H1 (cell line): ENCODE measurements around the gene APP. TPM values are rescaled to one million over a fixed set of nuclear protein-coding genes. Genes with fewer than 3 reads are reported as not detected.

ENCODE experiments used
- CTCF ChIA-PET: fragments of 300-600 bp; sonication (Branson Sonifier 250); formaldehyde crosslinking; loops from one replicate; lab custom pipeline; 2021; ENCODE audit not compliant: partially characterized antibody; lab: Charles Lee
- POLR2A ChIA-PET: fragments of 300-600 bp; sonication (Branson Sonifier 250); formaldehyde crosslinking; loops from one replicate; lab custom pipeline; 2021; ENCODE audit warnings: inconsistent platforms; ENCODE audit not compliant: partially characterized antibody; lab: Charles Lee
- DNase-seq, 2 experiments: peaks; one replicate each; pipeline versions ENCODE4 v3.0.0 to v3.0.0-alpha.2; 2010 to 2022; ENCODE audit warnings: low spot score in 2 of 2, low read depth in 1 of 2, mixed read lengths in 1 of 2
- FAIRE-seq: peaks from 2 replicates; lab custom pipeline; 2011; peaks lifted over from hg19 to GRCh38; lab: Jason Lieb, UNC
- H2AFZ ChIP-seq: 2 replicates; pipeline ENCODE4 v1.8.1; 2012; ENCODE audit warnings: low read length, inconsistent platforms
- H2AK5ac ChIP-seq: 2 replicates; pipeline ENCODE4 v1.6.1; 2013; ENCODE audit warnings: low read depth, low read length
- H2BK120ac ChIP-seq: replicated peaks from 2 replicates; pipeline ENCODE3; 2013; ENCODE audit warnings: low read depth, low read length, inconsistent platforms
- H2BK12ac ChIP-seq: 2 replicates; pipeline ENCODE4 v1.6.1; 2013; ENCODE audit warnings: low read depth, low read length
- H2BK15ac ChIP-seq: 2 replicates; pipeline ENCODE4 v1.6.1; 2013; ENCODE audit warnings: low read length
- H2BK20ac ChIP-seq: 2 replicates; pipeline ENCODE4 v1.6.1; 2013; ENCODE audit warnings: low read length
- H2BK5ac ChIP-seq: 2 replicates; pipeline ENCODE4 v1.6.1; 2013; ENCODE audit warnings: low read depth, low read length
- H3K14ac ChIP-seq: 2 replicates; pipeline ENCODE4 v1.6.1; 2013; ENCODE audit warnings: inconsistent platforms; ENCODE audit not compliant: insufficient read length
- H3K18ac ChIP-seq: 2 replicates; pipeline ENCODE4 v1.6.1; 2013; ENCODE audit warnings: low read length; ENCODE audit errors: extremely low read depth
- H3K23ac ChIP-seq: 2 replicates; pipeline ENCODE4 v1.6.1; 2013; ENCODE audit warnings: inconsistent platforms; ENCODE audit not compliant: insufficient read length
- H3K23me2 ChIP-seq: 2 replicates; pipeline ENCODE4 v1.6.1; 2013; ENCODE audit warnings: low read depth, low read length
- H3K27ac ChIP-seq: 2 replicates; pipeline ENCODE4 v1.6.1; 2011; ENCODE audit warnings: low read depth, low read length, inconsistent platforms
- H3K27me3 ChIP-seq, 4 experiments: replicated peaks in 1 of 4; 1 replicate in 1 of 4; 2 replicates in 3 of 4; pipeline versions ENCODE4 v1.6.1 to v1.8.1; 2011 to 2013; ENCODE audit warnings: low read length in 3 of 4, mild to moderate bottlenecking in 3 of 4, inconsistent platforms in 2 of 4, mixed read lengths in 2 of 4, moderate library complexity in 1 of 4; ENCODE audit not compliant: control insufficient read depth in 3 of 4, insufficient read depth in 3 of 4; ENCODE audit errors: extremely low read depth in 1 of 4
- H3K36me3 ChIP-seq, 4 experiments: 2 replicates each; pipeline versions ENCODE4 v1.6.1 to v1.8.1; 2011 to 2013; ENCODE audit warnings: mild to moderate bottlenecking in 4 of 4, low read length in 3 of 4, moderate library complexity in 2 of 4, control low read depth in 1 of 4, inconsistent platforms in 1 of 4; ENCODE audit not compliant: insufficient read depth in 4 of 4, control insufficient read depth in 2 of 4
- H3K4ac ChIP-seq: replicated peaks from 2 replicates; pipeline ENCODE3; 2013; ENCODE audit warnings: low read length, low read depth, mixed read lengths, inconsistent platforms; ENCODE audit not compliant: insufficient read length
- H3K4me1 ChIP-seq, 4 experiments: replicated peaks in 1 of 4; 1 replicate in 1 of 4; 2 replicates in 3 of 4; pipeline versions ENCODE4 v1.6.1 to v1.8.1; 2011 to 2013; ENCODE audit warnings: low read length in 3 of 4, inconsistent platforms in 2 of 4, mixed read lengths in 1 of 4; ENCODE audit not compliant: insufficient read depth in 4 of 4, control insufficient read depth in 3 of 4
- H3K4me2 ChIP-seq, 2 experiments: 2 replicates each; pipeline versions ENCODE4 v1.6.1 to v1.8.1; 2011 to 2013; ENCODE audit warnings: low read depth in 2 of 2, low read length in 2 of 2, control low read depth in 1 of 2, inconsistent platforms in 1 of 2, mild to moderate bottlenecking in 1 of 2; ENCODE audit not compliant: insufficient read depth in 1 of 2
- H3K4me3 ChIP-seq, 4 experiments: fragments of 200-600, 300-600 bp in 1 of 4; sonication (generic), shearing (Covaris generic), sonication (Bioruptor Twin) in 1 of 4; 2 replicates each; pipeline versions ENCODE4 v1.5.1 to v1.8.1; 2011 to 2016; ENCODE audit warnings: low read length in 4 of 4, low read depth in 3 of 4, control low read depth in 2 of 4, inconsistent platforms in 2 of 4, mild to moderate bottlenecking in 2 of 4, mixed read lengths in 1 of 4, moderate library complexity in 1 of 4; ENCODE audit not compliant: insufficient read depth in 2 of 4; ENCODE audit errors: extremely low read depth in 1 of 4
- H3K56ac ChIP-seq: replicated peaks from 2 replicates; pipeline ENCODE3; 2013; ENCODE audit warnings: low read depth, mild to moderate bottlenecking, mixed read lengths, low read length, inconsistent platforms; ENCODE audit not compliant: insufficient read length
- H3K79me1 ChIP-seq: 2 replicates; pipeline ENCODE4 v1.6.1; 2013; ENCODE audit warnings: low read depth, low read length, control low read depth
- H3K79me2 ChIP-seq, 2 experiments: 2 replicates each; pipeline versions ENCODE4 v1.6.1 to v1.8.1; 2012 to 2013; ENCODE audit warnings: low read length in 2 of 2, mild to moderate bottlenecking in 2 of 2, inconsistent platforms in 1 of 2; ENCODE audit not compliant: insufficient read depth in 2 of 2, control insufficient read depth in 1 of 2
- H3K9ac ChIP-seq, 4 experiments: replicated peaks in 1 of 4; 1 replicate in 1 of 4; 2 replicates in 3 of 4; pipeline versions ENCODE4 v1.6.1 to v1.8.1; 2011 to 2013; ENCODE audit warnings: low read depth in 3 of 4, low read length in 3 of 4, control low read depth in 2 of 4, mild to moderate bottlenecking in 2 of 4, moderate library complexity in 2 of 4, inconsistent platforms in 1 of 4; ENCODE audit errors: extremely low read depth in 1 of 4
- H3K9me3 ChIP-seq, 2 experiments: 2 replicates each; pipeline versions ENCODE4 v1.6.1 to v1.8.1; 2012 to 2013; ENCODE audit warnings: mild to moderate bottlenecking in 2 of 2, moderate library complexity in 2 of 2, control low read depth in 1 of 2, inconsistent platforms in 1 of 2, low read depth in 1 of 2, low read length in 1 of 2, mixed read lengths in 1 of 2; ENCODE audit not compliant: insufficient read depth in 2 of 2
- H4K20me1 ChIP-seq, 2 experiments: replicated peaks in 1 of 2; 2 replicates each; pipeline versions ENCODE3 to v1.8.1; 2011 to 2013; ENCODE audit warnings: inconsistent platforms in 2 of 2, low read length in 2 of 2, mild to moderate bottlenecking in 1 of 2; ENCODE audit not compliant: insufficient read depth in 2 of 2, control insufficient read depth in 1 of 2
- H4K5ac ChIP-seq: 2 replicates; pipeline ENCODE4 v1.6.1; 2013; ENCODE audit warnings: low read length, low read depth, mixed read lengths, inconsistent platforms; ENCODE audit not compliant: insufficient read length
- H4K8ac ChIP-seq: 2 replicates; pipeline ENCODE4 v1.8.0; 2013; ENCODE audit warnings: mild to moderate bottlenecking, moderate library complexity, low read length, inconsistent platforms; ENCODE audit not compliant: insufficient read depth; ENCODE audit errors: extremely low read depth
- H4K91ac ChIP-seq: replicated peaks from 2 replicates; pipeline ENCODE3; 2013; ENCODE audit warnings: low read length, mixed read lengths, inconsistent platforms; ENCODE audit not compliant: insufficient read length
- BCL11A ChIP-seq, 2 experiments: IDR thresholded peaks; one replicate each; pipeline ENCODE4 v1.6.1; 2011; ENCODE audit warnings: low read depth in 2 of 2, low read length in 2 of 2, mild to moderate bottlenecking in 2 of 2
- CHD2 ChIP-seq: IDR thresholded peaks from 2 replicates; pipeline ENCODE4 v1.6.1; 2012; ENCODE audit warnings: low read length, improper control_type of control experiment
- HDAC6 ChIP-seq: IDR thresholded peaks from one replicate; pipeline ENCODE4 v1.7.1; 2012; ENCODE audit warnings: low read depth, mild to moderate bottlenecking, inconsistent platforms, low read length, moderate library complexity
- KDM5A ChIP-seq: fragments of 200-600 bp; IDR thresholded peaks from 2 replicates; pipeline ENCODE4 v1.7.1; 2012; ENCODE audit warnings: mild to moderate bottlenecking, low read length, inconsistent platforms, mixed read lengths
- RXRA ChIP-seq: IDR thresholded peaks from 2 replicates; pipeline ENCODE4 v1.6.1; 2011; ENCODE audit warnings: low read depth, mild to moderate bottlenecking, low read length, moderate library complexity; ENCODE audit not compliant: insufficient read depth
- SP4 ChIP-seq: IDR thresholded peaks from 2 replicates; pipeline ENCODE4 v1.6.1; 2012; ENCODE audit warnings: low read length, inconsistent platforms
- polyA plus RNA-seq, 7 experiments: library from polyadenylated mRNA; depleted of rRNA in 3 of 7; stranded (reverse) in 5 of 7; unstranded in 2 of 7; fragments of >200 nt in 5 of 7; fragments of 200-250 nt in 2 of 7; gene quantifications; 1 replicate in 5 of 7; 2 replicates in 1 of 7; 4 replicates in 1 of 7; pipeline versions ENCODE4 v1.2.1 to v1.2.3, GENCODE V29; 2011 to 2013; ENCODE audit warnings: missing spikeins in 2 of 7, mixed read lengths in 2 of 7
- total RNA-seq: library from RNA; stranded (reverse); fragmentation: NEBNext Ultra II Directional; extraction: Animal tissue kit (Norgen Biotek cat#: 25700); gene quantifications from 2 replicates; pipeline ENCODE4 v1.2.1, GENCODE V29; 2021

Gene APP
- total and polyA plus RNA-seq, 2 of the 8 experiments (the other 6 are each of a cell fraction or from before 2014, with no cell fraction given): 375 to 551 TPM

- TF ChIP-seq CHD2: no peak
- TF ChIP-seq RXRA: no peak
- TF ChIP-seq SP4: no peak
- TF ChIP-seq BCL11A (IDR thresholded peaks at IDR 0.05; ENCODE audit: low read depth in 2 of 2, low read length in 2 of 2): no peak
- no peak for TF ChIP-seq KDM5A
- TF ChIP-seq HDAC6: no peak
- Histone ChIP-seq H3K79me1 (no peaks in the 10 kb centered on the region), H3K4me2 (no peak overlapping the region), H3K4ac (no peak overlapping the region), H3K23ac (no peak overlapping the region), H3K9ac (no peak overlapping the region), H3K23me2 (no peaks in the 10 kb centered on the region), H3K27me3 (no peaks in the 10 kb centered on the region), H3K9me3 (no peaks in the 10 kb centered on the region), H2AFZ (no peak overlapping the region), H4K5ac (no peak overlapping the region), H2BK12ac (no peak overlapping the region), H3K4me3 (no peak overlapping the region), H3K27ac (no peak overlapping the region), H4K20me1 (peaks cover 0 to 3% of the 10 kb centered on the region in 2 experiments), H3K56ac (no peak overlapping the region), H3K79me2 (no peaks in the 10 kb centered on the region), H3K14ac (no peak overlapping the region), H3K36me3 (peaks cover 7 to 73% (median 51%) of the 10 kb centered on the region in 4 experiments), H3K18ac (no peak overlapping the region), H3K4me1 (no peaks in the 10 kb centered on the region), H2BK5ac (no peak overlapping the region), H4K8ac (no peak overlapping the region), H2BK120ac (no peak overlapping the region), H2BK20ac (no peak overlapping the region), H2BK15ac (no peak overlapping the region), H4K91ac (no peak overlapping the region), H2AK5ac (no peak overlapping the region)
- DNase-seq (no peak), FAIRE-seq (no peak)
- POLR2A ChIA-PET: no interaction called here
- CTCF ChIA-PET: no interaction called here
Observed at GRCh38 chr21:25977068-25977611, 193.4 kb downstream of the APP start.
